Mucosa of descending colon (tissue), 3 donors: Measurements from ENCODE around the gene FAM193B. TPM values are rescaled to one million over a fixed set of nuclear protein-coding genes. Genes with fewer than 3 reads are reported as not detected.

ENCODE experiments used
- ATAC-seq: fragments of 200-7000 bp; cut with Tn5 transposase; one replicate; pipeline ENCODE4 v1.9.1; 2020; ENCODE audit warnings: mild to moderate bottlenecking, moderate library complexity
- DNase-seq, 3 donors: peaks; one replicate each; pipeline ENCODE4 v3.0.0-alpha.2; 2020
- H3K36me3 ChIP-seq: fragments of 200-600 bp; one replicate; pipeline ENCODE4 v1.8.0; 2021; ENCODE audit warnings: low read depth, mild to moderate bottlenecking
- H3K4me1 ChIP-seq: fragments of 200-600 bp; one replicate; pipeline ENCODE4 v1.8.0; 2021; ENCODE audit warnings: low read depth, mild to moderate bottlenecking
- H3K4me3 ChIP-seq: fragments of 200-600 bp; one replicate; pipeline ENCODE4 v1.8.0; 2021; ENCODE audit warnings: mild to moderate bottlenecking
- H3K9me3 ChIP-seq: fragments of 200-600 bp; one replicate; pipeline ENCODE4 v1.8.0; 2021; ENCODE audit warnings: mild to moderate bottlenecking
- intact Hi-C, 2 donors: fragments of 100-400 bp; cut with DNase I in 1 of 2; cut with micrococcal nuclease in 1 of 2; formaldehyde crosslinking; loops; one replicate each; pipeline versions ENCODE4 v1.11.0 to v1.11.1; 2022; cut with DNase I, micrococcal nuclease
- total RNA-seq, 3 donors: library from RNA; stranded (reverse); fragmentation: NEBNext Ultra II Directional in 2 of 3; extraction: Animal tissue kit (Norgen Biotek cat#: 25700) in 2 of 3; gene quantifications; one replicate each; pipeline versions ENCODE4 v1.2.1 to v1.2.4, GENCODE V29; 2021 to 2023
- TF ChIP-seq, protein P1 (sequence below): fragments of 200-600 bp; IDR thresholded peaks from one replicate; pipeline ENCODE4 v1.8.0; 2022; ENCODE audit warnings: antibody characterized with exemption, mild to moderate bottlenecking
- donor health status: DM: no; HTN: no; CAD: no; lungs with moderate emphysema.
- donor health status: DM: no; HTN: no; CAD: no.
- donor health status: DM: no; HTN: yes; CAD: no.

The FAM193B gene
- total RNA-seq, 3 donors from 2014 or later = 57.7 to 83.9 (median 75.2) TPM

DNA sequence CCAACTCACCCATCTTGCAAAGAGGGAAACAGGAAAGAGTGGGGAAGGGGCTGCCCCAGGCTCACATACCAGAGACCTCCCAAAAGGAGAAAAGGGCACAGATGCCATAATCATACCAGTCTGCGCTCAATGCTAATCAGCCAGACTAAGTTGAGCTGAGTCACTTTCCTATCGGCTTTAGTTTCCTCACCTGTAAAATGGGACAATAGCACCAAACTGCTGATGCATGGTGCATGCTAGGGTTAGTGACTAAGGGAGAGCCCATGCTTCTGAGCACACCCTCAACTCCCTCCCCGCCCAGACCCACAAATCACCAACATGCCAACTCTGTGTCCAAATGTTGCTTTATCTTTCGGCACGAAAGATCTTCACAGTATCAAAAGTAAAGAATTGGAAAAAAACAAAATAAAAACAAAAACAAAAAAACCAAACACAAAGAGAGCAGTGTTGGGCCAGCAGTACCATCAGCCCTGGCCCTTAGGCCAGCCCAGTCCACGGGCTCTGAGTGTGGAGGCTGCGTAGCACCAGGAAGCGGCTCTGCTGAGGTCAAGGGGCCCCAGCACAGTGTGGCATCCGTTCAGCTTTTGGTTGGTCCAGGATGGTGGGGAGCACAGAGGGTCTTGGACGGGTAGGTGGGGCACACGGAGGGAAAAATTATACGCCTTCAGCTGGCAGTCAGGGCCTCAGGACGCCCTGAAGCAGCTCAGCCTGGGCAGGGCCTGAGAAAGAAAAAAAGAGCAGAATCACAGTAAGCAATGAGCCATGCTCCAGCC, 34.7 kb downstream of the FAM193B start:
- H3K9me3 ChIP-seq = no peaks in the 10 kb centered on the region
- H3K4me3 ChIP-seq = no peak overlapping the region
- no peak for DNase-seq
- intact Hi-C loops = no loop called here
- no peak for ATAC-seq
- TF ChIP-seq, protein P1, sequence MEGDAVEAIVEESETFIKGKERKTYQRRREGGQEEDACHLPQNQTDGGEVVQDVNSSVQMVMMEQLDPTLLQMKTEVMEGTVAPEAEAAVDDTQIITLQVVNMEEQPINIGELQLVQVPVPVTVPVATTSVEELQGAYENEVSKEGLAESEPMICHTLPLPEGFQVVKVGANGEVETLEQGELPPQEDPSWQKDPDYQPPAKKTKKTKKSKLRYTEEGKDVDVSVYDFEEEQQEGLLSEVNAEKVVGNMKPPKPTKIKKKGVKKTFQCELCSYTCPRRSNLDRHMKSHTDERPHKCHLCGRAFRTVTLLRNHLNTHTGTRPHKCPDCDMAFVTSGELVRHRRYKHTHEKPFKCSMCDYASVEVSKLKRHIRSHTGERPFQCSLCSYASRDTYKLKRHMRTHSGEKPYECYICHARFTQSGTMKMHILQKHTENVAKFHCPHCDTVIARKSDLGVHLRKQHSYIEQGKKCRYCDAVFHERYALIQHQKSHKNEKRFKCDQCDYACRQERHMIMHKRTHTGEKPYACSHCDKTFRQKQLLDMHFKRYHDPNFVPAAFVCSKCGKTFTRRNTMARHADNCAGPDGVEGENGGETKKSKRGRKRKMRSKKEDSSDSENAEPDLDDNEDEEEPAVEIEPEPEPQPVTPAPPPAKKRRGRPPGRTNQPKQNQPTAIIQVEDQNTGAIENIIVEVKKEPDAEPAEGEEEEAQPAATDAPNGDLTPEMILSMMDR = no peak
- H3K4me1 ChIP-seq = peaks cover 11% of the 10 kb centered on the region
- peaks cover 4% of the 10 kb centered on the region for H3K36me3 ChIP-seq

DNA sequence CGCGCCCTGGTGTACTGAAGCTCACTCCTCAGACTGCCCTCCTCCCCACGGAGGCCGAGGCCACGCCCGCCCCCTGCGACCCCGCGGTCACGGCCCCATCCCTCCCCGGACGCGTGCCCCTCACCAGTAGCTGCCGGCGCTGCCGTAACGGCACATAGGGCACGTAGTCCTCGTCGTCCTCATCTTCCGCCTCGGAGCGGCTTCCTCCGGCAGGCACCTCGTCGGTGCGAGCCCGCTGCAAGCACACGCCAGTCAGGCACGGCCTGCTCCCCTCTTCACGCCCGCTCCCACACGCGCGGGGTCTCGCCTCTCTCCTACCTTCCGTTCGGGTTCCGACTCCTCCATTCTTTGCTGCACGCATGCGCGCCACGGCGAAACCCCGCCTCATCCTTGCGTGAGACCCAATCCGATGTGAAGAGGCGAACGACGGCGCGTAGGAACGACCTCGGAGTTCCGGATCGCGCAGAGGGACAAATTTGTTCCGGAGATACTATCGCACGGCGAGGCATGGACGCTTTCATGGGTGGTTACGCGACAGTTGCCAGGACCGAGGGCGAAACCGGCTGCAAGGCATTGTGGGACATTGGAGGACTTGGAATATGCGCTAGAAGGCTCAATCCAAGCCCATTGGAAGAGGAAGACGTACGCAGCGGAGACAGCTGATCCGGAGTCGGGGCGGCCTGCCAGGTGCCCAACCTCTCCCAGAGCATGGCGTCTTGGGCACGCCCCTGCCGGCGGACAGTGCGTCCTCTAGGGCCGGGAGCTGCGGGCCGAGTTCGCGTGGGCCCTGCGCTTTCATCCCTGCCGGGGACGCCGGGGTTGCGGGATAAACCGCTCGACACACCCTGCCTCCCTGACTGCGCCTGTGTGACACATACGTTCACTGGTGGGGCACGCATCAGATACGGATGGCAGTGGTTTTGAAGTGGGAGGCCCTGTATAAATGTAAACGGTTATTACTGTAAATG, 37.5 kb downstream of the FAM193B start, which contains the start of gene DDX41:
Gene DDX41 (minus strand): TSS at position 361 of the 968 bp plus-strand sequence. CDS start 16 bp downstream, at position 345.
- ATAC-seq (peak; percentile 95), DNase-seq (peak; percentile 95 to 97 (median 96))
- Histone ChIP-seq H3K36me3 (no peaks in the 10 kb centered on the region), H3K4me3 (peak within 1 kb of the TSS; percentile 89), H3K9me3 (no peaks in the 10 kb centered on the region), H3K4me1 (peaks cover 11% of the 10 kb centered on the region)
- TF ChIP-seq, protein P1 = no peak
- intact Hi-C loops = no loop called here

DNA sequence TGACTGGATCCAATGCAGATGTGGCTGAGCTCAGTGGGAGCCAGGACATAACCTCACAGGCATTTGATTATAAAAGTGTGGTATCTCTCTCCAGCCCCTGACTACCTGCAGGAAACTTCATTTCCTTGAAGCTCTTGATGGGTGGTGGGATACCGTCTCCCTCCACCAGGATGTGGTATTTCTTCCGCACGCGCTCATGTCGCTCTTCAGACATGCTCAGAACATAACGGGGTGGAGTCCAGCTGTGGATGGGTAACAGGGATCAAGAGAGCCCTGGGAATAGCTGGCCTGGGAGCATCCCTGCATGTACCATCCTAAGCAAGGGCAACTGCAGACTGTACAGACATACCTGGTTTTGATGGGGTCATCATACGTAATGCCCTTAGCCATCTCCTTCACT, 38.8 kb downstream of the FAM193B start:
- Histone ChIP-seq H3K36me3 (no peaks in the 10 kb centered on the region), H3K4me3 (no peak overlapping the region), H3K9me3 (no peaks in the 10 kb centered on the region), H3K4me1 (peaks cover 11% of the 10 kb centered on the region)
- peak in 1 of 3 donors; percentile 22 for DNase-seq
- ATAC-seq = no peak
- intact Hi-C loops = no loop called here
- TF ChIP-seq, protein P1 = no peak

DNA sequence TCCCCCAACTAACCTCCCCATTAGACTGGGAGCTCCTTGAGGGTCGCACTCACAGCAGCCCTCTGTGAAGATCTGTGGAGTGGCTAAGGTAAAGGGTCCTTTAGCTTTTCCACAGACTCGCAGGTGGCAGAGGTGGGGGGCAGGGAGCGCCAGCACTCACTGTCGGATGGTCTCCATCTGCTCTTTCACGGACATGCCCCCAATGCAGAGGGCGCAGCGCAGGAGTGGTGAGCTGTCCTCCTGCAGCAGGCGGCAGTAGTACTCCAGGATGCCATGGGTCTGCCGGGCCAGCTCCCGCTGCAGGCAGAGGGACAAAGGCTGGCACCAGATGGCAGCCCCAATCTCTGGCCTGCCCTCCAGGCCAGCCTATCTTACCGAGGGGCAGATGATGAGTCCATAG, 39.8 kb downstream of the FAM193B start:
- Histone ChIP-seq H3K9me3 (no peaks in the 10 kb centered on the region), H3K4me1 (peaks cover 11% of the 10 kb centered on the region), H3K36me3 (no peaks in the 10 kb centered on the region), H3K4me3 (no peak overlapping the region)
- ATAC-seq (no peak), DNase-seq (peak in 1 of 3 donors; percentile 36)
- TF ChIP-seq, protein P1 = no peak
- intact Hi-C loops = no loop called here

DNA sequence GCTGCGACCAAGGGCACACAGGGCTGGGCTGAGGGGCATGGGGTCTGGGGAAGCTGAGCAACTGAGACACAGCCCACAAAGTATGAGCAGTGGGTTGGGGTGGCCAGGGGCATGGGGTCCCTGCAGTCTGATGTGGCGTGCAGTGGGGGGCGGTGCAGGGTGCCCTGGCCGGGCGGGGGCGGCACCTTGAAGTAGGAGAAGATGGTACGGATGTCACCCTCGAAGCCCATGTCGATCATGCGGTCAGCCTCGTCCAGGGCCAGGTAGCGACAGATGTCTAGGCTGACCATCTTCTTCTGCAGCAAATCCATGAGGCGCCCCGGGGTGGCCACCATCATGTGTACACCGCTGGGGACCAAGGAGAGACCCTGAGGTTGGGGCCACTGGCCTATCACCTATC, 40.9 kb downstream of the FAM193B start:
- intact Hi-C loops = no loop called here
- ATAC-seq (no peak), DNase-seq (peak in 2 of 3 donors; percentile 24 to 52)
- Histone ChIP-seq H3K9me3 (no peaks in the 10 kb centered on the region), H3K36me3 (no peaks in the 10 kb centered on the region), H3K4me1 (peaks cover 8% of the 10 kb centered on the region), H3K4me3 (no peak overlapping the region)
- TF ChIP-seq, protein P1 = no peak
